T-helper 17 cell (primary cell): ENCODE data around the gene ZNF518B. TPM values are rescaled to one million over a fixed set of nuclear protein-coding genes. Genes with fewer than 3 reads are reported as not detected.

ENCODE experiments used
- ATAC-seq: fragments of 150-1000 bp; cut with Tn5 transposase; 2 replicates; pipeline ENCODE4 v1.10.0; 2021; ENCODE audit warnings: mild to moderate bottlenecking, moderate library complexity
- DNase-seq, 3 donors: peaks; one replicate each; pipeline versions ENCODE4 v3.0.0 to v3.0.0-alpha.2; 2020 to 2021
- H3K9me3 ChIP-seq: one replicate; pipeline ENCODE4 v1.7.0; 2013; ENCODE audit warnings: low read length, mild to moderate bottlenecking; ENCODE audit not compliant: control insufficient read depth, poor library complexity, severe bottlenecking
- H3K27ac Mint-ChIP-seq: one replicate; pipeline ENCODE4 v1.8.0; 2022; ENCODE audit warnings: mild to moderate bottlenecking, moderate library complexity, mixed read lengths
- H3K27me3 Mint-ChIP-seq: one replicate; pipeline ENCODE4 v1.8.0; 2022; ENCODE audit warnings: mixed read lengths
- H3K36me3 Mint-ChIP-seq: one replicate; pipeline ENCODE4 v1.8.0; 2022; ENCODE audit warnings: low read depth, mixed read lengths
- H3K4me1 Mint-ChIP-seq: one replicate; pipeline ENCODE4 v1.8.0; 2022; ENCODE audit warnings: mild to moderate bottlenecking, mixed read lengths
- H3K4me3 Mint-ChIP-seq: one replicate; pipeline ENCODE4 v1.8.0; 2022; ENCODE audit warnings: mild to moderate bottlenecking, moderate library complexity, mixed read lengths
- total RNA-seq, 4 donors: library from RNA in 2 of 4; stranded (reverse) in 2 of 4; gene quantifications; one replicate each; pipeline ENCODE4 v1.2.3 and lab custom pipeline; 2022 to 2026

Gene ZNF518B
- total RNA-seq, 2 donors from 2014 or later: 16.2 to 24.2 TPM

- Mint-ChIP-seq H3K36me3 (no peaks in the 10 kb centered on the region), H3K27me3 (peaks cover 52% of the 10 kb centered on the region), H3K27ac (no peak overlapping the region), H3K4me3 (no peak overlapping the region), H3K4me1 (peaks cover 3% of the 10 kb centered on the region)
- DNase-seq: no peak
- no peak for ATAC-seq
- H3K9me3 ChIP-seq: peaks cover 3% of the 10 kb centered on the region
Measured at GRCh38 chr4:10466161-10466560, 8.9 kb upstream of the ZNF518B start.

- no peak overlapping the region for H3K4me3 Mint-ChIP-seq
- no peak overlapping the region for H3K27ac Mint-ChIP-seq
- no peaks in the 10 kb centered on the region for H3K36me3 Mint-ChIP-seq
- peaks cover 3% of the 10 kb centered on the region for H3K9me3 ChIP-seq
- ATAC-seq: no peak
- H3K4me1 Mint-ChIP-seq: peaks cover 3% of the 10 kb centered on the region
- DNase-seq: no peak
- peaks cover 45% of the 10 kb centered on the region for H3K27me3 Mint-ChIP-seq
Measured at GRCh38 chr4:10462876-10463275, 5.7 kb upstream of the ZNF518B start.

GRCh38 chr4:10461850-10462400 lies 4.7 kb upstream of the ZNF518B start:
- DNase-seq (no peak), ATAC-seq (no peak)
- H3K4me3 Mint-ChIP-seq: peak overlapping the region; percentile 82
- H3K4me1 Mint-ChIP-seq: peaks cover 5% of the 10 kb centered on the region
- H3K27ac Mint-ChIP-seq: no peak overlapping the region
- H3K36me3 Mint-ChIP-seq: no peaks in the 10 kb centered on the region
- peaks cover 40% of the 10 kb centered on the region for H3K27me3 Mint-ChIP-seq
- H3K9me3 ChIP-seq: peaks cover 3% of the 10 kb centered on the region

GRCh38 chr4:10461091-10461849 lies 4.0 kb upstream of the ZNF518B start:
- H3K27ac Mint-ChIP-seq: no peak overlapping the region
- peak; percentile 83 for ATAC-seq
- no peaks in the 10 kb centered on the region for H3K36me3 Mint-ChIP-seq

GRCh38 chr4:10460313-10461047 lies 3.3 kb upstream of the ZNF518B start:
- Mint-ChIP-seq H3K36me3 (no peaks in the 10 kb centered on the region), H3K4me1 (peaks cover 7% of the 10 kb centered on the region), H3K27me3 (peaks cover 34% of the 10 kb centered on the region), H3K27ac (no peak overlapping the region), H3K4me3 (peak overlapping the region; percentile 82)
- ATAC-seq: no peak
- H3K9me3 ChIP-seq: peaks cover 3% of the 10 kb centered on the region
- no peak for DNase-seq

More at GRCh38 chr4:10461091-10461849, 4.0 kb upstream of the ZNF518B start:
- Mint-ChIP-seq H3K4me3 (peak overlapping the region; percentile 82), H3K27me3 (peaks cover 35% of the 10 kb centered on the region), H3K4me1 (peaks cover 5% of the 10 kb centered on the region)
- peaks cover 3% of the 10 kb centered on the region for H3K9me3 ChIP-seq
- DNase-seq: peak; percentile 69 to 74 (median 73)

GRCh38 chr4:10459305-10459704 lies 2.1 kb upstream of the ZNF518B start:
- Mint-ChIP-seq H3K27me3 (peaks cover 25% of the 10 kb centered on the region), H3K36me3 (no peaks in the 10 kb centered on the region), H3K4me3 (no peak overlapping the region), H3K4me1 (peaks cover 7% of the 10 kb centered on the region), H3K27ac (no peak overlapping the region)
- ATAC-seq: no peak
- peaks cover 3% of the 10 kb centered on the region for H3K9me3 ChIP-seq
- DNase-seq: no peak

- peaks cover 7% of the 10 kb centered on the region for H3K4me1 Mint-ChIP-seq
- no peak overlapping the region for H3K27ac Mint-ChIP-seq
- ATAC-seq: no peak
- peaks cover 23% of the 10 kb centered on the region for H3K27me3 Mint-ChIP-seq
- no peaks in the 10 kb centered on the region for H3K36me3 Mint-ChIP-seq
- peaks cover 3% of the 10 kb centered on the region for H3K9me3 ChIP-seq
- no peak overlapping the region for H3K4me3 Mint-ChIP-seq
- no peak for DNase-seq
Measured at GRCh38 chr4:10458177-10458576, 951 bp upstream of the ZNF518B start.

GRCh38 chr4:10456595-10457254 lies 501 bp downstream of the ZNF518B start:
- peak overlapping the region; percentile 88 for H3K4me3 Mint-ChIP-seq
- DNase-seq: peak; percentile 32 to 47 (median 33)
- H3K36me3 Mint-ChIP-seq: peaks cover 2% of the 10 kb centered on the region
- H3K4me1 Mint-ChIP-seq: peaks cover 7% of the 10 kb centered on the region
- ATAC-seq: peak; percentile 60
- H3K27ac Mint-ChIP-seq: peak overlapping the region; percentile 77
- peaks cover under 1% of the 10 kb centered on the region for H3K9me3 ChIP-seq
- peaks cover 10% of the 10 kb centered on the region for H3K27me3 Mint-ChIP-seq

- DNase-seq (no peak), ATAC-seq (no peak)
- Mint-ChIP-seq H3K4me1 (peaks cover 4% of the 10 kb centered on the region), H3K4me3 (peak overlapping the region; percentile 88), H3K36me3 (peaks cover 2% of the 10 kb centered on the region), H3K27ac (peak overlapping the region; percentile 77), H3K27me3 (peaks cover 6% of the 10 kb centered on the region)
- no peaks in the 10 kb centered on the region for H3K9me3 ChIP-seq
Measured at GRCh38 chr4:10456260-10456594, 999 bp downstream of the ZNF518B start.

GRCh38 chr4:10455133-10455532 lies 2.1 kb downstream of the ZNF518B start:
- Mint-ChIP-seq H3K27ac (no peak overlapping the region), H3K27me3 (peaks cover 6% of the 10 kb centered on the region), H3K4me3 (no peak overlapping the region), H3K36me3 (peaks cover 2% of the 10 kb centered on the region), H3K4me1 (peaks cover 4% of the 10 kb centered on the region)
- no peak for ATAC-seq
- no peak for DNase-seq
- H3K9me3 ChIP-seq: no peaks in the 10 kb centered on the region

- H3K27ac Mint-ChIP-seq: no peak overlapping the region
- H3K4me3 Mint-ChIP-seq: no peak overlapping the region
- DNase-seq (no peak), ATAC-seq (no peak)
- H3K9me3 ChIP-seq: no peaks in the 10 kb centered on the region
- peaks cover 6% of the 10 kb centered on the region for H3K27me3 Mint-ChIP-seq
- peaks cover 2% of the 10 kb centered on the region for H3K36me3 Mint-ChIP-seq
- peaks cover 4% of the 10 kb centered on the region for H3K4me1 Mint-ChIP-seq
Measured at GRCh38 chr4:10454726-10455125, 2.5 kb downstream of the ZNF518B start.

GRCh38 chr4:10454121-10454520 lies 3.1 kb downstream of the ZNF518B start:
- peaks cover 4% of the 10 kb centered on the region for H3K4me1 Mint-ChIP-seq
- DNase-seq (no peak), ATAC-seq (no peak)
- no peak overlapping the region for H3K4me3 Mint-ChIP-seq
- no peaks in the 10 kb centered on the region for H3K9me3 ChIP-seq
- peaks cover 6% of the 10 kb centered on the region for H3K27me3 Mint-ChIP-seq
- H3K27ac Mint-ChIP-seq: no peak overlapping the region
- peaks cover 2% of the 10 kb centered on the region for H3K36me3 Mint-ChIP-seq

- H3K4me1 Mint-ChIP-seq: no peaks in the 10 kb centered on the region
- H3K9me3 ChIP-seq: peaks cover 15% of the 10 kb centered on the region
- no peak overlapping the region for H3K27ac Mint-ChIP-seq
- ATAC-seq: no peak
- no peak for DNase-seq
- H3K27me3 Mint-ChIP-seq: no peaks in the 10 kb centered on the region
- peaks cover 5% of the 10 kb centered on the region for H3K36me3 Mint-ChIP-seq
- no peak overlapping the region for H3K4me3 Mint-ChIP-seq
Measured at GRCh38 chr4:10448991-10449390, 8.2 kb downstream of the ZNF518B start.
